NT2/D1 (cell line): ENCODE results near the gene DCAF8.

Experiments
- SUZ12 ChIP-seq: IDR thresholded peaks from 2 replicates; pipeline ENCODE4 v1.6.1; 2011; ENCODE audit not compliant: insufficient read length, insufficient read depth; ENCODE audit errors: extremely low read depth
- YY1 ChIP-seq: IDR thresholded peaks from 2 replicates; pipeline ENCODE4 v1.6.1; 2011; ENCODE audit not compliant: insufficient read length, insufficient read depth
- ZNF274 ChIP-seq: IDR thresholded peaks from 2 replicates; pipeline ENCODE4 v1.6.1; 2011; ENCODE audit warnings: mild to moderate bottlenecking, low read depth, low read length

- TF ChIP-seq ZNF274 (no peak), YY1 (no peak), SUZ12 (no peak)
These were observed 90.4 kb downstream of the DCAF8 start for GRCh38 chr1:160171980-160172379.
